Measurements from ENCODE around the gene KCTD16.

Gene KCTD16

GRCh38 chr5:144465441-144465840 lies 294.8 kb downstream of the KCTD16 start:
- FAIRE-seq, result no peak

- FAIRE-seq, result no peak
These were observed 297.1 kb downstream of the KCTD16 start for GRCh38 chr5:144467792-144468191.

- FAIRE-seq, result peak; percentile 41
These were observed 297.9 kb downstream of the KCTD16 start for GRCh38 chr5:144468571-144468970.

DNA sequence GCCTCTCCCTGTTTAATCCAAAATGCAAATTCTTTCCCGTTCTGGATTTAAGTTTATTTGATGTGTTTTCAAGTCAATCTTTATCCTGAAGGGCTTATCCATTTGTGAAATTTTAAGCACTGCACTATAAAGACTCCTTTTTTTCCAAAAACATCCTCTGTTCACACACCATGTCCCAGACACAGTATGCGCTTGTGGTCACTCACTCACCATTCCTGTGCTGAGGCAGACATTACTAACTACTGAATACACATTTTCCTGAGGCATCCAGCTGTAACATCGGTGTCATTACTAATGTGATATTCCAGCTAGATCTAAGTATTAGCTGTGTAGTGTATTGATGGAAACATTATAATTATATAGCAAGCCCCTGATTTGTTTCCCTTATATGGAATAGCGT lies 298.4 kb downstream of the KCTD16 start:
- no peak for FAIRE-seq

DNA sequence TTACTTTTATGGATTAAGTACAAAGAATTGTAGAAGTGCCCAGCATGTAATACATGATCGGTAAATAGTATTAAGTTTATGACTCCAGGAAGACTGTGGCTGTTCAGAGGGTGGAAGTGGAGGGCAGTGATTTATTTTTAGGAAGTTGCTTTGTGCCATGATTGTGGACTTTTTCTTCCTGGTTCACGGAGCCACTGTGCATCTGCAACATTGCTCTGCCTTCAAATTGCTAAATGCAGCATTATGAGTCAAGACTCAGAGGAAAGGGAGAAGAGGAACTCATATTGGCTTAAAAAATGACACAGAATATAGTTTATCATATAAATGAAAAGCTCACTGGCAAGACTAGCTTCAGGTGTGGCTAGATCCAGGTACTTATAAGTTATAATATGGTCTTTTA lies 301.5 kb downstream of the KCTD16 start:
- FAIRE-seq, result no peak

DNA sequence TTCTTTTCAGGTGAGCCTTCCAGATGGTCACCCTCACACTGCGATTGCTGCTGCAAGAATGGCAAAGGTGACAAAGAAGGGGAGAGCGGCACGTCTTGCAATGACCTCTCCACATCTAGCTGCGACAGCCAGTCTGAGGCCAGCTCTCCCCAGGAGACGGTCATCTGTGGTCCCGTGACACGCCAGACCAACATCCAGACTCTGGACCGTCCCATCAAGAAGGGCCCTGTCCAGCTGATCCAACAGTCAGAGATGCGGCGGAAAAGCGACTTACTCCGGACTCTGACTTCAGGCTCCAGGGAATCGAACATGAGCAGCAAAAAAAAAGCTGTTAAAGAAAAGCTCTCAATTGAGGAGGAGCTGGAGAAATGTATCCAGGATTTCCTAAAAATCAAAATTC lies 303.0 kb downstream of the KCTD16 start:
- no peak for FAIRE-seq

GRCh38 chr5:144478565-144478964 lies 307.9 kb downstream of the KCTD16 start:
- no peak for FAIRE-seq

- FAIRE-seq, result no peak
These were observed 311.2 kb downstream of the KCTD16 start for GRCh38 chr5:144481861-144482260.

DNA sequence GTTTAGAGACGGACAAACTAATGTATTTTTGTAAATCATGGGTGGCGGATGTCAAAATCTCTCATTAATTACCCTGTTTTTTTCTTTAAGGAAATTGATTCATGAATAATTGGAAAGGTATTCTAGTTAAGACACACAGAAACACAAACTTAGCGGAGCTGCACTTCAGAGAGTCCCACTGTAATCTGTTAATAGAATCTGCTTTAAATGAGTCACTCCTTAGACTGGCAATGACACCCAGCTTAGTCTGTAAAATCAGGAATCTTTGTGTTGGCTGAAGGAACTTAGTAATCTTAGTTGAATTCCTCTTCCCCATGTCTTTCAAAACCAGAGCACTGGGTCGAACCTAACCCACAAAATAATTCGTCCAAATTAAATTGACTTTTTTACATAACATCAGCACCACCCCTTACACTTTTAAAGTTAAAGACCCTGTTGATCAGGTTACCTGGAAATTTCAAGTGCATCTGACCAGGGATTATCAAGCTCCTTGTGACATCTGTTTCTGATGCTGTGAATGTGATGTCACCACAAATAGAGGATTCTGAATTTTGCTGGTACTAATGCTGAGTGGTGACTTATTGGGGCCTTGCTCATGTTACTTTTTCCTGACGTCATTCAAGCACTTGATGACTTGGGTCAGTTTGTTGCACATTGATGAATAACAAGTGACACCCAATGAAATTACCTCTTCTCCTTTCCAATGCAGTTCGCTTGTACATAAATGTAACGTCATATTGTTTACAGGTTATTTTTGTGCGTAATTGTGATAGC lies 313.6 kb downstream of the KCTD16 start:
- no peak for FAIRE-seq

- FAIRE-seq, result no peak
These were observed 314.9 kb downstream of the KCTD16 start for GRCh38 chr5:144485540-144485939.

DNA sequence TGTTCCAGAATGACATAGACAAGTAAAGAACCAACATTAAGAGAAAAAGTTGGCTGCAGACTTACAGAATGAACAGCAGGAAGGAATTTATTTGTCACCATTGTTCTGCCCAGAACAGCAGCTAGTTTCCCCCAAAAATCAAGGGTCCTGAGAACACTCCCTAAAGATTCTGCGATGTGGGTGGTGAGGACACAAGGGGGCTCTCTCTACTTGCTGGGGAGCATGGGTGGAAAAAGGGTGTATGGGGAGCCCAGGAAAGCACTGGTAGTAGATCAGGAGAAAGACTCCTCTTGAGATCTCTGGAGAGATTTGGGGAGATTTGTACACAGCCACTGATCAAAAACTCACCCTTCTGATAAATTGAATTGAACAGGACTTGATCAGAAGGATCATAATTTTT lies 316.5 kb downstream of the KCTD16 start:
- no peak for FAIRE-seq

DNA sequence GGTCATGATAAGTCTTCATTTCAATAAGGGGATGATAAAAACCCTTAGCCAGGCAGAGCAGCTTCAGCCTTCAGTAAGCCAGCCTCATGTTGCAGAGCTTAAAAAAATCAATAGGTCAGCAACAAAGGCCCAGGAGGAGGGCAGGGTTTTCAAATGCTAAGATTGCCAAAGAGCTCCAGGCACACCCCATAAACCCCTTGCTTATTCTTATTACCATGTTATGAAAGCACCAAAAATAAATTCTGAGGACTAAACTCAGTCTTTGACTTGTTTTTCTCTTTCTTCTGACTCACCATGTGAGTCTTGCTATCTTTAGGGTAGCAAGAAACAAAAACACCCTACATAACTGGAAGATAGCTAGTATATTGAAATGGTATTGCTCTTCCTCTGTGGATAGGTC lies 317.1 kb downstream of the KCTD16 start:
- no peak for FAIRE-seq

GRCh38 chr5:144503123-144503522 lies 332.4 kb downstream of the KCTD16 start:
- no peak for FAIRE-seq

- no peak for FAIRE-seq
These were observed 334.4 kb downstream of the KCTD16 start for GRCh38 chr5:144504929-144505577.

GRCh38 chr5:144510845-144511579 lies 340.3 kb downstream of the KCTD16 start:
- no peak for FAIRE-seq

GRCh38 chr5:144511580-144512072 lies 341.0 kb downstream of the KCTD16 start:
- FAIRE-seq, result no peak

GRCh38 chr5:144522698-144523097 lies 352.0 kb downstream of the KCTD16 start:
- no peak for FAIRE-seq

- no peak for FAIRE-seq
These were observed 354.3 kb downstream of the KCTD16 start for GRCh38 chr5:144525000-144525399.

DNA sequence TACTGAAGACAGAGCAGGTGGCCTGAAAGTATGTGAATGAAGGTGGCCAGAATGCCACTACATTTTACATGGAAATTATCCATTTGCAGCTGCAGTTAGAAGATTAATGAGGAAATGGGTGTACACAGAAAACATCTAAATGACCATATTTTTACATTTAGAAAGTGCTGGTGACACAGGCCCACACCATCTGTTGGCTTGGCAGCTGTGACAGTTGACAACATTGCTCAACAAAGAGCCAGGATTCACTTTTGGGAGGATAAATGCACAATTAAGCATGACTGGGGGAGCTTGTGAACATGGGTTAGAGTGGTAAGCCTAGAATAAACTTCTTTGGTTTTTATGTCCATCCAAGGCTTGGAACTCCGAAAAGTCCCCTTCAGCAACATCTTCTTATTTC lies 360.5 kb downstream of the KCTD16 start:
- FAIRE-seq, result no peak

All from islet of Langerhans (tissue), 1 donor.